Upper lobe of left lung (tissue), 6 donors: ENCODE data around the gene SPINK1. TPM values are rescaled to one million over a fixed set of nuclear protein-coding genes. Genes with fewer than 3 reads are reported as not detected.

ENCODE experiments used
- ATAC-seq, 2 donors: fragments of 200-7000 bp; cut with Tn5 transposase; one replicate each; pipeline ENCODE4 v1.9.1; 2022; ENCODE audit warnings: mild to moderate bottlenecking in 2 of 2, moderate library complexity in 2 of 2; ENCODE audit not compliant: low FRiP score in 2 of 2
- DNase-seq, 2 donors: peaks; one replicate each; pipeline ENCODE4 v3.0.0-alpha.2; 2019 to 2020
- H3K27ac ChIP-seq, 4 donors: fragments of 200-600 bp; sonication (generic); one replicate each; pipeline ENCODE4 v1.5.1; 2016 to 2019
- H3K27me3 ChIP-seq, 4 donors: fragments of 200-600 bp; sonication (generic); one replicate each; pipeline ENCODE4 v1.5.1; 2017 to 2019
- H3K36me3 ChIP-seq, 4 donors: fragments of 200-600 bp; sonication (generic); one replicate each; pipeline ENCODE4 v1.5.1; 2016 to 2019
- H3K4me1 ChIP-seq, 4 donors: fragments of 200-600 bp; sonication (generic); one replicate each; pipeline ENCODE4 v1.5.1; 2018 to 2019
- H3K4me3 ChIP-seq, 4 donors: fragments of 200-600 bp; sonication (generic); one replicate each; pipeline ENCODE4 v1.5.1; 2017 to 2019; ENCODE audit warnings: mild to moderate bottlenecking in 2 of 4, moderate library complexity in 1 of 4
- H3K9me3 ChIP-seq, 4 donors: fragments of 200-600 bp; sonication (generic); one replicate each; pipeline ENCODE4 v1.5.1; 2018 to 2019
- CTCF ChIP-seq, 6 experiments: fragments of 450-650 bp in 4 of 6; fragments of 200-600 bp in 2 of 6; sonication (generic) in 2 of 6; IDR thresholded peaks; one replicate each; pipeline ENCODE4 v1.5.1; 2016 to 2019; ENCODE audit warnings: antibody characterized with exemption in 6 of 6
- EP300 ChIP-seq, 4 donors: sonication (generic); formaldehyde crosslinking; IDR thresholded peaks; one replicate each; pipeline ENCODE4 v1.5.1; 2017; ENCODE audit warnings: antibody characterized with exemption in 4 of 4, control low read depth in 2 of 4
- POLR2A ChIP-seq, 4 donors: fragments of 450-650 bp; IDR thresholded peaks; one replicate each; pipeline ENCODE4 v1.5.1; 2016 to 2017; ENCODE audit warnings: antibody characterized with exemption in 4 of 4, mild to moderate bottlenecking in 2 of 4
- POLR2AphosphoS5 ChIP-seq, 2 donors: sonication (generic); formaldehyde crosslinking; IDR thresholded peaks; one replicate each; pipeline ENCODE4 v1.5.1; 2017; ENCODE audit warnings: antibody characterized with exemption in 2 of 2
- WGBS, 2 donors: methylation state at CpG; one replicate each; pipeline ENCODE4 v1.1.5; 2017 to 2018; 5-methylcytosine and 5-hydroxymethylcytosine counted together
- total RNA-seq, 6 donors: library from RNA; depleted of rRNA in 4 of 6; stranded (reverse); fragments of >200 nt in 4 of 6; gene quantifications; one replicate each; pipeline versions ENCODE4 v1.1.0 to v1.2.1, GENCODE V29; 2016 to 2021
- donor health status: DM: no; HTN: no; CAD: no; lungs with moderate emphysema.
- donor health status: DM: no; HTN: yes; CAD: no; lungs with severe emphysema.

The SPINK1 gene
- total RNA-seq, 6 donors from 2014 or later = 10.0 to 14.3 TPM; not detected in 4

- DNase-seq (no peak), ATAC-seq (no peak)
- Histone ChIP-seq H3K27ac (no peak overlapping the region), H3K9me3 (no peaks in the 10 kb centered on the region), H3K36me3 (no peaks in the 10 kb centered on the region), H3K27me3 (no peaks in the 10 kb centered on the region), H3K4me3 (no peak overlapping the region), H3K4me1 (no peaks in the 10 kb centered on the region)
- WGBS, 2 donors = 77 to 87% methylated on average over 5 of the region's 5 CpGs
- TF ChIP-seq EP300 (IDR thresholded peaks at IDR 0.05) (no peak), POLR2AphosphoS5 (IDR thresholded peaks at IDR 0.05) (no peak), POLR2A (IDR thresholded peaks at IDR 0.05) (no peak), CTCF (IDR thresholded peaks at IDR 0.05) (no peak)
Observed at GRCh38 chr5:147780924-147781573, 50.4 kb downstream of the SPINK1 start.

GRCh38 chr5:147779694-147780093 is 51.8 kb downstream of the SPINK1 start:
- H3K27me3 ChIP-seq = no peaks in the 10 kb centered on the region
- DNase-seq (no peak), ATAC-seq (no peak)
- H3K4me3 ChIP-seq = no peak overlapping the region
- no peak overlapping the region for H3K27ac ChIP-seq
- H3K36me3 ChIP-seq = no peaks in the 10 kb centered on the region
- no peaks in the 10 kb centered on the region for H3K9me3 ChIP-seq
- whole genome bisulfite sequencing, 2 donors = 75 to 77% methylated on average over 1 of the region's 1 CpG
- no peaks in the 10 kb centered on the region for H3K4me1 ChIP-seq
- no peak for TF ChIP-seq CTCF (IDR thresholded peaks at IDR 0.05)
- no peak for TF ChIP-seq POLR2AphosphoS5 (IDR thresholded peaks at IDR 0.05)
- no peak for TF ChIP-seq EP300 (IDR thresholded peaks at IDR 0.05)
- TF ChIP-seq POLR2A (IDR thresholded peaks at IDR 0.05) = no peak

GRCh38 chr5:147776989-147777388 is 54.5 kb downstream of the SPINK1 start:
- Histone ChIP-seq H3K4me1 (no peaks in the 10 kb centered on the region), H3K27ac (no peak overlapping the region), H3K4me3 (no peak overlapping the region), H3K9me3 (no peaks in the 10 kb centered on the region), H3K36me3 (no peaks in the 10 kb centered on the region), H3K27me3 (no peaks in the 10 kb centered on the region)
- no peak for TF ChIP-seq CTCF (IDR thresholded peaks at IDR 0.05)
- no peak for TF ChIP-seq POLR2AphosphoS5 (IDR thresholded peaks at IDR 0.05)
- TF ChIP-seq EP300 (IDR thresholded peaks at IDR 0.05) = no peak
- TF ChIP-seq POLR2A (IDR thresholded peaks at IDR 0.05) = no peak
- ATAC-seq (no peak), DNase-seq (no peak)
- WGBS, 2 donors = 80 to 85% methylated on average over 4 of the region's 4 CpGs

Other genes with a start within 250 kb of the SPINK1 start
- gene JAKMIP2, start 48.9 kb downstream of the SPINK1 start, total RNA-seq = 1 to 10 TPM in 5 of 6 donors, under 1 TPM in 1; 0.91 to 8.4 (median 6.0) TPM
- gene SCGB3A2, start 47.0 kb upstream of the SPINK1 start, total RNA-seq = 1,000 to 10,000 TPM in 1 of 6 donors, 100 to 1,000 TPM in 5; 324 to 1,419 (median 520) TPM
- gene C5orf46, start 74.9 kb upstream of the SPINK1 start, total RNA-seq = not detected
- 1 to 10 TPM in 5 of 6 donors, under 1 TPM in 1; 0.91 to 6.2 (median 2.7) TPM for gene SPINK5, start 232.3 kb upstream of the SPINK1 start, total RNA-seq